DMS53 treated with DMSO at 0.1 percent for 48 hours (cell line): ENCODE measurements around the gene IFI35.

Experiments
- DNase-seq: peaks from one replicate; lab custom pipeline; 2025; ENCODE audit not compliant: unreplicated experiment; lab: John Stamatoyannopoulos, UW

The IFI35 gene

GRCh38 chr17:43020789-43021740 is 14.5 kb downstream of the IFI35 start:
- DNase-seq: no peak

- peak; percentile 89 for DNase-seq
Measured at GRCh38 chr17:43021741-43022512, 15.3 kb downstream of the IFI35 start, which contains the start of gene VAT1. Gene VAT1 (minus strand): TSS chr17:43022385. CDS start chr17:43022322, 63 bp downstream.

- DNase-seq: peak; percentile 95
Measured at GRCh38 chr17:43024407-43025289, 18.1 kb downstream of the IFI35 start, which contains the start of gene RND2. Gene RND2 (plus strand): TSS chr17:43025231. CDS start chr17:43025348, 117 bp downstream.

DNA sequence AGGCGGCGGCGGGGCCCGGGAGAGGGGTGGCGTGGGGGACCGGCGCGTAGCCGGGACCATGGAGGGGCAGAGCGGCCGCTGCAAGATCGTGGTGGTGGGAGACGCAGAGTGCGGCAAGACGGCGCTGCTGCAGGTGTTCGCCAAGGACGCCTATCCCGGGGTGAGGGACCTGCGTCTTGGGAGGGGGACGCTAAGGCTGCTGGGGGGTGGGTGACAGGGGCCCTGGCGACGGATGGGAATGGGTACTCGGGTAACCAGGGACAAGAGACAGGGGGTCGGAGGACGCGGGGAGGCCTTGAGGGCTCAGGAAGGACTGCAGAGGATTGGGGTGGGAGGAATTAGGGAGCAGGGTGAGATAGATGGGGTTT is 18.7 kb downstream of the IFI35 start:
- DNase-seq: no peak

DNA sequence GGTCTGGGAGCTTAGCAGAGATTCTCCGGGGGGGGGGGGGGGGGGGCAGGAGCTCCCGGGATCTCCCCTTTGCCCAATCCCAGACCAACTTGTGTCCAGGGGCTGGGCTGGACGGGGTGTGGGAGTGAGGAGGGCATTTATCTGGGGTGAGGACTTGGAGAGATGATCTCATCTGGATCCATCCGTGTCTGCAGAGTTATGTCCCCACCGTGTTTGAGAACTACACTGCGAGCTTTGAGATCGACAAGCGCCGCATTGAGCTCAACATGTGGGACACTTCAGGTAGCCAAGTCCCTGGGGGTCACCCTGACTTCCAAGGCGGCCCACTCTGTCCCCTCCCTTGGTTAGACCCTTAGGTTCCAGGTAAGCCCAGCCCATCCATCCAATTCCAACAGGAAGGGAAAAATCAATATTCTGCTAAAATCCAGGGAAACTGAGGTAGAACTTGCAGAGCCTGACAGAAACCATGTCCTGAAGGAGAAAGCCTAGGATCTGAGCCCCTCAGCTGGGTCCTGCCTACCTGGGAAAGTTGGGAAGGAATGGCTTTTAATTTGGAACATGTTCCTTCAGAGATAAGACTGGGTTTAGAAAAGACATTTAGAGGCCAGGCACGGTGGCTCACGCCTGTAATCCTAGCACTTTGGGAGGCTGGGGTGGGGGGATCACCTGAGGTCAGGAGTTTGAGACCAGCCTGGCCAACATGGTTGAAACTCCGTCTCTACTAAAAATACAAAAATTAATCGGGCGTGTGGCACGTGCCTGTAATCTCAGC is 19.4 kb downstream of the IFI35 start:
- no peak for DNase-seq

DNA sequence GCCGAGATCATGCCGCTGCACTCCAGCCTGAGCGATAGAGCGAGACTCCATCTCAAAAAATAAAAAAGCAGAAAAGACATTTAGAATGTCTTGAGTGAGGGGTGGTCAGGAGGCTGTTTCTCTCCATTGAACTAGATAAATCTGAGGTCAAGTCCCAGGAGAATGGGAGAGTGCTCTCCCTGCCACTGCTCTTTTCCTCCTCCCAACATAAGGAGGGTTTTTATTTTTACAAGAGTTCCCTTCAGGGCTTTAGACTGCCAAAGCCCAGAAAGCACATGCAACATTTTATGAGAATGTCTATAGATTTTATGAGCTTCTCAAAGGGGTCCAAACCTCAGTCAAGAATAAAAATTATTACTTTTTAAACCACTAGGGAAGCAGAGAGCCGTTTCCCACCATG is 20.0 kb downstream of the IFI35 start:
- DNase-seq: no peak

- no peak for DNase-seq
Measured at GRCh38 chr17:43027091-43028032, 20.8 kb downstream of the IFI35 start.

DNA sequence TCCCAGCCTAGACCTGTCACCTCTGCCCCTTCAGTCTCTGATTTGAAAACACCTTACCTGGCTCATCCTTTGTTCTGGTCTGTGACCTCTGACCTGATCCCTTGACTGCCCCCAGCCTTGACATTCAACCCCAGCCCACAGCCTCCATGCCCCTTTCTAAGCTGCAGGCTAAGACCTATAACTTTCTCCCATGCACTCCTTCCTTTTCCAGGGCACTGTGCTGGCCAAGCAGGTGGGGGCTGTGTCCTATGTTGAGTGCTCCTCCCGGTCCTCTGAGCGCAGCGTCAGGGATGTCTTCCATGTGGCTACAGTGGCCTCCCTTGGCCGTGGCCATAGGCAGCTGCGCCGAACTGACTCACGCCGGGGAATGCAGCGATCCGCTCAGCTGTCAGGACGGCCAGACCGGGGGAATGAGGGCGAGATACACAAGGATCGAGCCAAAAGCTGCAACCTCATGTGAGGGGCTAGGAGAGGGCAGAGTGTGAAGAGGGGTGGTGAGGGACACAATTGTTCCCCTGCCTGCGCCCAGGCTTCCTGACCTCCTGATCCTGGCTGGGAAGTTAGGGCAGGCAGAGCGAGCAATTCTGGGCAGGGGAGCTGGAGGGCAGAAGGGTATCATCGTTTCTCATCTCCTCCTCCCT is 21.8 kb downstream of the IFI35 start:
- DNase-seq: no peak

DNA sequence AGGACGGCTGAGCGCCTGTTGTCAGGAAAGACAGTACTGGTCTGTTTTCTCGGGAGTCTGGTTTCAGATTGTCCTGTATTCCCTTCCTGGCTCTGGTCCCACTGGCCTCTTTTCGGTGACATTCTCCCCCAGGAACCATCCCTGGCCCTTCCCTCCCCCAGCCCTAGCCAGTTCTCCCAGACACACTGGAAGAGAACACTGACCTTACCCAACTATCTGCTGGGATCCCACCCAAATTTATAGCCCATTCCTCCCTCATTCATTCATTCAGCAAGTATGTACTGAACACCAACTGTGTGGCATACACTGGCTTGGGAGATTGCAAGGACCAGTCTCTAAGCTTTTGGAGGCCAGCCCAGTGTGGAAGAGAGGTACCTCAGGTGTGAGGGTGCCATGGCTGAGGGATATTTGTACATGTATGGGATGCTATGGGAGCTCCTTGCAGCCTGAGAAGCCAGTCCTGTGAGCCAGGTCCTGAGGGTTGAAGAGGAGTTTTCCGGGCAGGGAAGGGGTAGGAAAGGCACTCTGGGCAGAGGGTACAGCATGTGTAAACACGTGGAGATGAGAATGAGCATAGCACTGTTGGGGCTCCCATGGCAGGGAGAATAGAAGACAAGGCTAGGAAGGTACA is 23.7 kb downstream of the IFI35 start:
- DNase-seq: no peak

DNA sequence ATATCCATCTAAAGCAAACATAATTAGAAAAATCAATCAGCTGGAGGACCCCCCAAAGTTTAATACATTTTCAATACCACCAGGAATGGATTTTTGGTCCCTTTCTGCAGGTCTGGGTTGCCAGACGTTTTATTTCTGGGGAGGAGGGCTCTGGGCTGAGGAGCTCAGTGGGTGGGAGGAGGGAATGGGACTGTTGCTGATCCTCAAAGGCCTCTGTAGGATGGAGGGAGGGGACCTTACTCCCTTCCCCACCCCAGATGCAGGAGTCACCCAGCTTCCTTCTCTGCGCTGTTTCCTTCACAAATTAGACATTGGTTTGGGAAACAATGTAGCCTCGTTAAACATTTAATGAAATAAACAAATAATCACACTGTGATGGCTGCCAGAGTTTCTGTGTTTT is 25.1 kb downstream of the IFI35 start:
- no peak for DNase-seq

GRCh38 chr17:43033948-43034881 is 27.6 kb downstream of the IFI35 start:
- DNase-seq: no peak

DNA sequence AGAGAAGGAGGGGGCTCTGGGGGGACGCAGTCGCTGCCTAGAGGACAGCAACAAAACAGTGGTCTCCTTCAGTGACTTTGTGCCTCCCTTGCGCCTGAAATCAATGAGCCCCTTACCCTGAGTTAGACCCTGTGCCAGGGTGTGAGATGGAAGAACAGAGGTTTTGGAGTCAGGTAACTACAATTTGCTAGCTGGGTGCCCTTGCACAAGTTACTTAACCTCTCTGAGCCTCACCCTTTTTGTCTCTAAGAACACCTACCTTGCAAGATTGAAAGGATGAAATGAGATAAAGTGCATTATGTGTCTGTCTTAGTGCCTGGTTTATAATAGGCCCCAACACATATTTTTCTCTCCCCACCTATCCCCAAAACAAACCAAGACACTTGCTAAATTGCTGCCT is 28.3 kb downstream of the IFI35 start:
- no peak for DNase-seq

DNA sequence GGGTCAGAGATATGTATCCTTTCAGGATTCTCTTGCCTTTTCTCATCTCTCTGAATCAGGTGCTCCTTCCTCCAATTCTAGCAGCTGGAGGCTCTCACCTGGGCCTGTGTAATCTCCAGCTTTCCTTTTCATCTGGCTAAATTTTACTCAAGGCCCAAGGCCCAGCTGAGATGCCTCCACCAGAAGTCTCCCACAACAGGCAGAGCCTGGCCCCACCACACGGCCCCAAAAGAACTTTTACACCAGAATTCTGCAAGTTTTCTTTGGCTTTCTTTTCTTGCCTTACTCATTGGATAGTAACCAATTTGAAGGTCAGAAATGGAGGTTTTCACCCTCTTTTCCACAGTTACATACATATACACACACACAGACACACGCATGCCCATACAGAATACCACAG is 33.1 kb downstream of the IFI35 start:
- DNase-seq: no peak

DNA sequence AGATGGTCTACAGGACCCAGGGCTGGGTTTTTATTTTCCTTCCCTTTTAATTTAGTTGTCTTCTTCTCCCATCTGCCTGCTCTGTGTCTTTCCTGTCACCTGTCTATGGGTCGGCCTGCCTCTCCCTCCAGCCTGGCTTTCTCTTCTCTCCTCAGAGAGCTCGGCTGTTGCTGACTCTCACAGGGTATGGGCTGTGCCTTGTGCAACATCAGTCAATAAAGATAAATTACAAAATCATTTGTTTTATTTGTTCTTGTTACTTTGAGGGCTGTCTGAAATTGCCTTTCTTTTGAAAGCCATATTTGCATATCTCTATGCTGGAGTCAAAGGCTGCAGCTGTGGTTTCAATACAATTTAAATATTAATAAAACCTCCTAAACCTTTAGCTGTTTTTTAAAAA is 34.1 kb downstream of the IFI35 start:
- DNase-seq: no peak

DNA sequence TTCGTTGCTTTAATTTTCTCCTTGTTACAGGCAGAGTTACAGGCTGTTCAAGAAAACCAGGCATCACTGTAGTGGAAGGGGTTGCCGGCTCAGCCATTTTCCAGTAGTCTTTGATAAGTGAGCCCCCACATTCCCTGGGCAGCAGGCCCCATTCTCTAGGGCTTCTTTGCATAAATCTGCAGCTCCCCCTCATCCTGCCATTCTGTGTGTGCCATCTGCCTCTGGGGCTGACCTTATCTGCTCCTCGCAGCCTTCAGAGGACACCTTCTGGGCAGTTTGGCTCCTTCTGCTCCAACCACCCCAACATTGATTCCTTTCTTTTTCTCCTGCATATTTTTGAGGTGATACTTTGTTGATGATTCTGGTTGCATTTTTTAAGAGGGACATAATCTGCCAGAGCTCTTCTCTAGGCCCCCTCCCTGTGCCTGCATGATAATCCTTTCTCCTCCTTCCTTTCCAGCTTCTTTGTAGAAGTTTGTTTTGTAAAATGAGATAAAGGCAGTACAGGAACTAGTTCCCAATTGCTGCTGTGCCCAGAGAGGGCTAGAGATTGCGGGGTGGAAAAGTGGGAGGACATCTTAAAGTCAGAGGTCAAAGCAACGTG is 35.5 kb downstream of the IFI35 start:
- no peak for DNase-seq

DNA sequence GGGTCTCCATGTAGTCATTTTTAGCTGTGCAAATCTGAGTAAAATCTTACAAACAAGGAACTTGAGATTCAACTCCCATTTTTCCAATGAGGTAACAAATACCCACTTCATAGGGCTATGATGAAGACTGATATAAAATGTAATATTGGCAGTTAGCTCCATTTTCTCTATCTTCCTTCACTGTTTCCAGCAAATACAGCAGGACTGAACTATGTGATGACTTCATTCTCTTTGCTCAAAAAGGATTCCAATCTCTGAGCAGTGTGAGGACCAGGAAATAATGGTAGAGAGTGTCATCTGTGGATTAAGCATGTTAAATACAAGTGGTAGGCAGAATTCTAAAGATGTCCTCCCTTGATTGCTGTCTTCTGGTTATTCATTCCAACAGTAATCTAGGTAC is 36.7 kb downstream of the IFI35 start:
- no peak for DNase-seq

DNA sequence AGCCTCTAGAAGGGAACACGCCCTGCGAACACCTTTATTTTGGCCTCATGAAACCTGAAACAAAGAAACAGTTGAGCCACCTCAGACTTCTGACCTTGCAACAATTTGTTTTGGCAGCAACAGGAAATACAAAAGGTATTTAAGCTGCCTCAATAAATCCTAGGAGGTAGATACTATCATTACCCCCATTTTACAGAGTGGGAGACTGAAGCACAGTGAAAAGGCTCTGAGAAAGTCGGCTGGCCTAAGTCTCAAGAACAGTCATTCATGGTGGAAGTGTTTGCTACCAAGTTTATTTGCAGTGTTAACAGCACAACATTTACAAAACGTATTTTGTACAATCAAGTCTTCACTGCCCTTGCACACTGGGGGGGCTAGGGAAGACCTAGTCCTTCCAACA is 37.4 kb downstream of the IFI35 start:
- DNase-seq: no peak
